ENCODE measurements around the gene SRSF6. TPM values are rescaled to one million over a fixed set of nuclear protein-coding genes. Genes with fewer than 3 reads are reported as not detected.

Gene SRSF6
- total RNA-seq, 1 donor from 2014 or later = 150 TPM

DNA sequence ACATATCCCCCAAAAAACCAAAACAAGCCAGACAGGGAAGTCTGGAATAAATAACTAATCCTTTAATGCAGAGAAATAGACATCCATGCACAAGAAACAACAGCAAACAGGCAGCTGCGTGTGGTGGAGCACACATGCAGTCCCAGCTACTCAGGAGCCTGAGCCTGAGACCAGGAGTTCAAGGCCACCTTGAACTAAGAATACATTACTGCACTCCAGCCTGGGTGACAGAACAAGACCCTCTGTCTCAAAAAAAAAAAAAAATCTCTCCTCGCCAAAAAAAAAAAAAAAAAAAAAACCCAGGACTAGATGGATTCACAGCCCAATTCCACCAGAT is 48.2 kb upstream of the SRSF6 start:
- H3K9ac ChIP-seq (ENCODE audit: low read length) = no peak overlapping the region
- no peak overlapping the region for H3K27ac ChIP-seq (ENCODE audit: low read depth, low read length)
- FAIRE-seq (no peak), DNase-seq (ENCODE audit: low read depth) (no peak)
- no peak overlapping the region for H3K4me3 ChIP-seq (ENCODE audit: insufficient read depth, low read depth, low read length)
- Mint-ChIP-seq H3K4me1 (ENCODE audit: low read depth, unreplicated experiment) (no peaks in the 10 kb centered on the region), H3K27me3 (ENCODE audit: low read depth, unreplicated experiment) (peaks cover 6% of the 10 kb centered on the region), H3K4me3 (ENCODE audit: unreplicated experiment) (no peak overlapping the region), H3K9me3 (ENCODE audit: unreplicated experiment) (peaks cover 2% of the 10 kb centered on the region), H3K36me3 (ENCODE audit: low read depth, unreplicated experiment) (no peaks in the 10 kb centered on the region), H3K27ac (ENCODE audit: unreplicated experiment) (no peak overlapping the region)
- H3K4me1 ChIP-seq (ENCODE audit: insufficient read depth, low read length) = no peaks in the 10 kb centered on the region
- H3K79me2 ChIP-seq (ENCODE audit: insufficient read depth, low read length) = no peaks in the 10 kb centered on the region
- no peaks in the 10 kb centered on the region for H4K20me1 ChIP-seq (ENCODE audit: insufficient read depth, low read length)
- H3K27me3 ChIP-seq (ENCODE audit: insufficient read depth, low read length) = no peaks in the 10 kb centered on the region
- H2AFZ ChIP-seq (ENCODE audit: low read depth, low read length) = no peak overlapping the region
- H3K4me2 ChIP-seq (ENCODE audit: low read length) = no peak overlapping the region
- peaks cover 4% of the 10 kb centered on the region for H3K9me3 ChIP-seq (ENCODE audit: insufficient read depth, low read depth, low read length)
- TF ChIP-seq, protein P1, sequence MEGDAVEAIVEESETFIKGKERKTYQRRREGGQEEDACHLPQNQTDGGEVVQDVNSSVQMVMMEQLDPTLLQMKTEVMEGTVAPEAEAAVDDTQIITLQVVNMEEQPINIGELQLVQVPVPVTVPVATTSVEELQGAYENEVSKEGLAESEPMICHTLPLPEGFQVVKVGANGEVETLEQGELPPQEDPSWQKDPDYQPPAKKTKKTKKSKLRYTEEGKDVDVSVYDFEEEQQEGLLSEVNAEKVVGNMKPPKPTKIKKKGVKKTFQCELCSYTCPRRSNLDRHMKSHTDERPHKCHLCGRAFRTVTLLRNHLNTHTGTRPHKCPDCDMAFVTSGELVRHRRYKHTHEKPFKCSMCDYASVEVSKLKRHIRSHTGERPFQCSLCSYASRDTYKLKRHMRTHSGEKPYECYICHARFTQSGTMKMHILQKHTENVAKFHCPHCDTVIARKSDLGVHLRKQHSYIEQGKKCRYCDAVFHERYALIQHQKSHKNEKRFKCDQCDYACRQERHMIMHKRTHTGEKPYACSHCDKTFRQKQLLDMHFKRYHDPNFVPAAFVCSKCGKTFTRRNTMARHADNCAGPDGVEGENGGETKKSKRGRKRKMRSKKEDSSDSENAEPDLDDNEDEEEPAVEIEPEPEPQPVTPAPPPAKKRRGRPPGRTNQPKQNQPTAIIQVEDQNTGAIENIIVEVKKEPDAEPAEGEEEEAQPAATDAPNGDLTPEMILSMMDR (IDR thresholded peaks at IDR 0.05; ENCODE audit: insufficient read depth, low read depth, low read length) = no peak
- TF ChIP-seq EZH2 (IDR thresholded peaks at IDR 0.05; ENCODE audit: insufficient read depth, low read length) = no peak
- no peaks in the 10 kb centered on the region for H3K36me3 ChIP-seq (ENCODE audit: insufficient read depth, low read length)

DNA sequence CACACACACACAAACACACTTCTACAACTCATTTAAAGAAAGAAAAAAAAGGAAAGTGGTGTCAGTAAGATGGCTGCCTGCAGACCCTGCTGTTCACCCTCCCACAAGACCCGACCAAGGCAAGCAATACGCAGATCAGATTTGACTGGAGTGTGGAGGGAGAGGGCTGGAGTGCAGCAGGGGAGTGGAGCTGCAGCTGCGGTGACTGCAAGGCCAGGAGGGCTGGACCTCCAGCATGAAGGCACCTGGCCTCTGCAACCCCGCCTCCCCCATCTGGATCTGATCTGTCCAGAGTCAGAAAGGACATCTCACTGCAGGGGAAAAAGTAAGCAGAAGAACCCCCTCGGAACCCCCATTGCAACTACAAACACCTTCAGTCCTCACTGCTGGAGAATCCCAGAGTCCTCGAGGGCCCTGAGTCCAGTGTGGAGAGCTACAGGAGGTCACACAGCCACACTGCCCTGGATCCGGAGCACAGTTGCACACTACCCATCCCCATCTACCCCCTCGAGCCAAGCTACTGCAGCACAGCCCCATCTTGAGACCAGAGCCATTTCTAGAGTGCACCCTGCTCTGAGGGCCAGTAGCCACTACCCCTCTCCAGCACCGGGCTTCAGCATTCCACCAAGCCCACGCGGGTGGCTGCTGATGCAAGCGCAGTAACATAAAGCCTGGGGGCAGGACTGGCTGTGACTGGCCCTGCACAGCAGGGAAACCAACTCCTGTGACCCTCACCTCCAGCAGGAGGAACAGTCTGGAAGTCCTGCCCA is 41.9 kb upstream of the SRSF6 start:
- Mint-ChIP-seq H3K27ac (ENCODE audit: unreplicated experiment) (no peak overlapping the region), H3K9me3 (ENCODE audit: unreplicated experiment) (peaks cover 7% of the 10 kb centered on the region), H3K4me3 (ENCODE audit: unreplicated experiment) (no peak overlapping the region), H3K4me1 (ENCODE audit: low read depth, unreplicated experiment) (no peaks in the 10 kb centered on the region), H3K36me3 (ENCODE audit: low read depth, unreplicated experiment) (no peaks in the 10 kb centered on the region), H3K27me3 (ENCODE audit: low read depth, unreplicated experiment) (no peaks in the 10 kb centered on the region)
- Histone ChIP-seq H4K20me1 (ENCODE audit: insufficient read depth, low read length) (no peaks in the 10 kb centered on the region), H3K9me3 (ENCODE audit: insufficient read depth, low read depth, low read length) (peaks cover 2% of the 10 kb centered on the region), H3K9ac (ENCODE audit: low read length) (no peak overlapping the region), H3K4me3 (ENCODE audit: insufficient read depth, low read depth, low read length) (no peak overlapping the region), H3K27ac (ENCODE audit: low read depth, low read length) (no peak overlapping the region), H3K27me3 (ENCODE audit: insufficient read depth, low read length) (no peaks in the 10 kb centered on the region), H3K36me3 (ENCODE audit: insufficient read depth, low read length) (no peaks in the 10 kb centered on the region), H3K79me2 (ENCODE audit: insufficient read depth, low read length) (no peaks in the 10 kb centered on the region), H3K4me2 (ENCODE audit: low read length) (no peak overlapping the region), H2AFZ (ENCODE audit: low read depth, low read length) (no peak overlapping the region), H3K4me1 (ENCODE audit: insufficient read depth, low read length) (no peaks in the 10 kb centered on the region)
- FAIRE-seq (no peak), DNase-seq (ENCODE audit: low read depth) (no peak)
- TF ChIP-seq, protein P1 (IDR thresholded peaks at IDR 0.05; ENCODE audit: insufficient read depth, low read depth, low read length) = no peak
- TF ChIP-seq EZH2 (IDR thresholded peaks at IDR 0.05; ENCODE audit: insufficient read depth, low read length) = no peak

GRCh38 chr20:43416591-43417228 is 41.0 kb upstream of the SRSF6 start:
- peaks cover 7% of the 10 kb centered on the region for H3K9me3 Mint-ChIP-seq (ENCODE audit: unreplicated experiment)
- H3K27me3 Mint-ChIP-seq (ENCODE audit: low read depth, unreplicated experiment) = no peaks in the 10 kb centered on the region
- Histone ChIP-seq H3K4me1 (ENCODE audit: insufficient read depth, low read length) (no peaks in the 10 kb centered on the region), H3K36me3 (ENCODE audit: insufficient read depth, low read length) (no peaks in the 10 kb centered on the region), H3K4me3 (ENCODE audit: insufficient read depth, low read depth, low read length) (no peak overlapping the region), H4K20me1 (ENCODE audit: insufficient read depth, low read length) (no peaks in the 10 kb centered on the region), H2AFZ (ENCODE audit: low read depth, low read length) (no peak overlapping the region), H3K9me3 (ENCODE audit: insufficient read depth, low read depth, low read length) (peaks cover 2% of the 10 kb centered on the region), H3K9ac (ENCODE audit: low read length) (no peak overlapping the region), H3K27ac (ENCODE audit: low read depth, low read length) (no peak overlapping the region), H3K4me2 (ENCODE audit: low read length) (no peak overlapping the region), H3K27me3 (ENCODE audit: insufficient read depth, low read length) (no peaks in the 10 kb centered on the region), H3K79me2 (ENCODE audit: insufficient read depth, low read length) (no peaks in the 10 kb centered on the region)
- TF ChIP-seq, protein P1 (IDR thresholded peaks at IDR 0.05; ENCODE audit: insufficient read depth, low read depth, low read length) = no peak
- no peak for TF ChIP-seq EZH2 (IDR thresholded peaks at IDR 0.05; ENCODE audit: insufficient read depth, low read length)
- H3K27ac Mint-ChIP-seq (ENCODE audit: unreplicated experiment) = no peak overlapping the region
- DNase-seq (ENCODE audit: low read depth) (no peak), FAIRE-seq (no peak)
- no peaks in the 10 kb centered on the region for H3K36me3 Mint-ChIP-seq (ENCODE audit: low read depth, unreplicated experiment)
- no peak overlapping the region for H3K4me3 Mint-ChIP-seq (ENCODE audit: unreplicated experiment)
- no peaks in the 10 kb centered on the region for H3K4me1 Mint-ChIP-seq (ENCODE audit: low read depth, unreplicated experiment)
